ENCODE measurements around the gene EVA1A. TPM values are rescaled to one million over a fixed set of nuclear protein-coding genes. Genes with fewer than 3 reads are reported as not detected.
A peak's percentile ranks its signal among the peaks of the same experiment; 100 is the strongest.

Gene EVA1A
- polyA plus RNA-seq, 1 donor (not counting 4 experiments of a cell fraction or from before 2014, with no cell fraction given), result 11.5 TPM

- no peak for TF ChIP-seq EZH2 (IDR thresholded peaks at IDR 0.05; ENCODE audit: low read length)
- TF ChIP-seq, protein P1, sequence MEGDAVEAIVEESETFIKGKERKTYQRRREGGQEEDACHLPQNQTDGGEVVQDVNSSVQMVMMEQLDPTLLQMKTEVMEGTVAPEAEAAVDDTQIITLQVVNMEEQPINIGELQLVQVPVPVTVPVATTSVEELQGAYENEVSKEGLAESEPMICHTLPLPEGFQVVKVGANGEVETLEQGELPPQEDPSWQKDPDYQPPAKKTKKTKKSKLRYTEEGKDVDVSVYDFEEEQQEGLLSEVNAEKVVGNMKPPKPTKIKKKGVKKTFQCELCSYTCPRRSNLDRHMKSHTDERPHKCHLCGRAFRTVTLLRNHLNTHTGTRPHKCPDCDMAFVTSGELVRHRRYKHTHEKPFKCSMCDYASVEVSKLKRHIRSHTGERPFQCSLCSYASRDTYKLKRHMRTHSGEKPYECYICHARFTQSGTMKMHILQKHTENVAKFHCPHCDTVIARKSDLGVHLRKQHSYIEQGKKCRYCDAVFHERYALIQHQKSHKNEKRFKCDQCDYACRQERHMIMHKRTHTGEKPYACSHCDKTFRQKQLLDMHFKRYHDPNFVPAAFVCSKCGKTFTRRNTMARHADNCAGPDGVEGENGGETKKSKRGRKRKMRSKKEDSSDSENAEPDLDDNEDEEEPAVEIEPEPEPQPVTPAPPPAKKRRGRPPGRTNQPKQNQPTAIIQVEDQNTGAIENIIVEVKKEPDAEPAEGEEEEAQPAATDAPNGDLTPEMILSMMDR (optimal IDR thresholded peaks at IDR 0.05 in 1 of 3, IDR thresholded peaks at IDR 0.05 in 1 of 3, conservative IDR thresholded peaks at IDR 0.05 in 1 of 3; ENCODE audit: extremely low read depth in 1 of 3, insufficient read depth in 2 of 3, low read length in 3 of 3), result no peak
- Histone ChIP-seq H3K4me1 (ENCODE audit: control insufficient read depth, extremely low read depth, insufficient read depth, low read length) (peaks cover 35% of the 10 kb centered on the region), H3K4me3 (ENCODE audit: control insufficient read depth in 2 of 3, extremely low read depth in 1 of 3, insufficient read depth in 2 of 3, low read depth in 1 of 3, low read length in 3 of 3) (no peak overlapping the region), H4K20me1 (ENCODE audit: control insufficient read depth, extremely low read depth, insufficient read depth, low read length) (no peaks in the 10 kb centered on the region), H3K79me2 (ENCODE audit: control insufficient read depth, insufficient read depth, low read length) (no peaks in the 10 kb centered on the region), H3K27me3 (ENCODE audit: control insufficient read depth, extremely low read depth, insufficient read depth, low read length) (no peaks in the 10 kb centered on the region), H3K36me3 (ENCODE audit: control insufficient read depth in 2 of 2, extremely low read depth in 1 of 2, insufficient read depth in 2 of 2, low read length in 2 of 2) (no peaks in the 10 kb centered on the region), H3K9me1 (ENCODE audit: control insufficient read depth, extremely low read depth, insufficient read depth, low read length) (no peaks in the 10 kb centered on the region), H2AFZ (ENCODE audit: control insufficient read depth, low read length) (no peak overlapping the region), H3K4me2 (ENCODE audit: control insufficient read depth, extremely low read depth, insufficient read depth, low read depth, low read length) (no peak overlapping the region), H3K27ac (ENCODE audit: control insufficient read depth, insufficient read depth, low read length) (no peak overlapping the region), H3K9ac (ENCODE audit: control insufficient read depth, extremely low read depth, insufficient read depth, low read length) (no peak overlapping the region), H3K9me3 (ENCODE audit: control insufficient read depth, low read depth, low read length) (no peaks in the 10 kb centered on the region)
- DNase-seq (ENCODE audit: low read depth, low spot score) (no peak), FAIRE-seq (no peak)
- dilution Hi-C loops (cut with MboI; ENCODE audit: extremely low pct_ligation_motif_present, low sequenced_read_pairs), result no loop called here
These were observed 33.9 kb upstream of the EVA1A start for GRCh38 chr2:75594596-75594995.

DNA sequence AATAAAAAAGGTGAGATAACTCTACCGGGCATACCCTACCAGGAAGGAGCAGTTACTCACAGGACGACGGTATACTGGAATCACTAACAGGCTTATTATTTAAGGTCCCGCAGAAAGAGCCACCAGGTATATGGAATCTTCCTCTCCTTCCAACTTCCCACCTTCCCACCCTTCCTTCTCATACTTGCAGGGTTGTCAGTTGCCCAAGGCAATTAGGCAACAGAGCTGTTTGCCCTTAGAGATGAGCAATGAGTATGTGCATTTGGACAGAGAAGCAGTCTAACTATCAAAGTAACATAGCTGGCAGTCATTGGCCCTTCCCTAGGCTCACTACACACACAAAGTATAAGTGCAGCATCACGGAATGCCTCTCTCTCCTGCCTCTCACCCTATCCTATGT is 32.1 kb upstream of the EVA1A start:
- Histone ChIP-seq H3K9me1 (ENCODE audit: control insufficient read depth, extremely low read depth, insufficient read depth, low read length) (no peaks in the 10 kb centered on the region), H3K9me3 (ENCODE audit: control insufficient read depth, low read depth, low read length) (no peaks in the 10 kb centered on the region), H3K4me2 (ENCODE audit: control insufficient read depth, extremely low read depth, insufficient read depth, low read depth, low read length) (no peak overlapping the region), H3K79me2 (ENCODE audit: control insufficient read depth, insufficient read depth, low read length) (no peaks in the 10 kb centered on the region), H3K36me3 (ENCODE audit: control insufficient read depth in 2 of 2, extremely low read depth in 1 of 2, insufficient read depth in 2 of 2, low read length in 2 of 2) (no peaks in the 10 kb centered on the region), H4K20me1 (ENCODE audit: control insufficient read depth, extremely low read depth, insufficient read depth, low read length) (no peaks in the 10 kb centered on the region), H2AFZ (ENCODE audit: control insufficient read depth, low read length) (no peak overlapping the region), H3K27me3 (ENCODE audit: control insufficient read depth, extremely low read depth, insufficient read depth, low read length) (no peaks in the 10 kb centered on the region), H3K4me1 (ENCODE audit: control insufficient read depth, extremely low read depth, insufficient read depth, low read length) (peaks cover 35% of the 10 kb centered on the region), H3K9ac (ENCODE audit: control insufficient read depth, extremely low read depth, insufficient read depth, low read length) (no peak overlapping the region), H3K4me3 (ENCODE audit: control insufficient read depth in 2 of 3, extremely low read depth in 1 of 3, insufficient read depth in 2 of 3, low read depth in 1 of 3, low read length in 3 of 3) (no peak overlapping the region), H3K27ac (ENCODE audit: control insufficient read depth, insufficient read depth, low read length) (peak overlapping the region; percentile 66)
- TF ChIP-seq, protein P1 (optimal IDR thresholded peaks at IDR 0.05 in 1 of 3, IDR thresholded peaks at IDR 0.05 in 1 of 3, conservative IDR thresholded peaks at IDR 0.05 in 1 of 3; ENCODE audit: extremely low read depth in 1 of 3, insufficient read depth in 2 of 3, low read length in 3 of 3), result no peak
- no peak for TF ChIP-seq EZH2 (IDR thresholded peaks at IDR 0.05; ENCODE audit: low read length)
- no peak for DNase-seq (ENCODE audit: low read depth, low spot score)
- dilution Hi-C loops (cut with MboI; ENCODE audit: extremely low pct_ligation_motif_present, low sequenced_read_pairs), result no loop called here
- FAIRE-seq, result peak; percentile 81
